Measurements from ENCODE around the gene TPSG1. TPM values are rescaled to one million over a fixed set of nuclear protein-coding genes. Genes with fewer than 3 reads are reported as not detected.
"Not testable (repeated sequence)": the region's sequence is repeated elsewhere in the genome, so short reads cannot be mapped to it uniquely, and the experiment has no call there.

The TPSG1 gene
- total RNA-seq, 3 donors from 2014 or later (not counting 1 experiment from before 2014, with no cell fraction given): 0.40 TPM; not detected in 2

- H3K36me3 ChIP-seq (ENCODE audit: control insufficient read depth, insufficient read depth, low read length); H3K27me3 Mint-ChIP-seq (ENCODE audit: low read depth in 2 of 2); H3K4me3 Mint-ChIP-seq; H3K9me3 ChIP-seq (ENCODE audit: control insufficient read depth, insufficient read depth, low read length); H3K36me3 Mint-ChIP-seq; intact Hi-C loops (cut with micrococcal nuclease); H3K9me3 Mint-ChIP-seq; DNase-seq; H3K4me1 Mint-ChIP-seq; H3K4me3 ChIP-seq (ENCODE audit: low read length); H3K27me3 ChIP-seq (ENCODE audit: control insufficient read depth, insufficient read depth, low read length); H3K27ac Mint-ChIP-seq; H3K27ac ChIP-seq (ENCODE audit: low read length): not testable (repeated sequence)
- H3K4me1 ChIP-seq (ENCODE audit: control insufficient read depth, insufficient read depth, low read length): peaks cover 20% of the 10 kb centered on the region
- no CpG with 5 or more reads among the region's 43 CpGs for WGBS (ENCODE audit: insufficient coverage)
- peak; percentile 75 to 89 (median 82) for ATAC-seq
These were observed 24.1 kb upstream of the TPSG1 start for GRCh38 chr16:1249031-1249755.

- H3K27me3 ChIP-seq (ENCODE audit: control insufficient read depth, insufficient read depth, low read length); H3K36me3 Mint-ChIP-seq; H3K36me3 ChIP-seq (ENCODE audit: control insufficient read depth, insufficient read depth, low read length); ATAC-seq; H3K4me1 Mint-ChIP-seq; H3K27ac Mint-ChIP-seq; intact Hi-C loops (cut with micrococcal nuclease); H3K9me3 ChIP-seq (ENCODE audit: control insufficient read depth, insufficient read depth, low read length); H3K9me3 Mint-ChIP-seq; H3K4me3 Mint-ChIP-seq; H3K27me3 Mint-ChIP-seq (ENCODE audit: low read depth in 2 of 2); DNase-seq; H3K27ac ChIP-seq (ENCODE audit: low read length); H3K4me3 ChIP-seq (ENCODE audit: low read length): not testable (repeated sequence)
- H3K4me1 ChIP-seq (ENCODE audit: control insufficient read depth, insufficient read depth, low read length): peaks cover 23% of the 10 kb centered on the region
- WGBS (ENCODE audit: insufficient coverage): 87% methylated on average over 14 of the region's 14 CpGs
These were observed 23.0 kb upstream of the TPSG1 start for GRCh38 chr16:1247903-1248537.

- peaks cover 8 to 9% of the 10 kb centered on the region in 2 donors for H3K4me1 Mint-ChIP-seq
These were observed 20.5 kb upstream of the TPSG1 start for GRCh38 chr16:1245452-1246020.

GRCh38 chr16:1244881-1245280, 19.8 kb upstream of the TPSG1 start:
- Mint-ChIP-seq H3K27me3 (ENCODE audit: low read depth in 2 of 2) (no peaks in the 10 kb centered on the region), H3K9me3 (no peaks in the 10 kb centered on the region), H3K27ac (peak overlapping the region; percentile 31 to 87), H3K4me3 (no peak overlapping the region), H3K36me3 (no peaks in the 10 kb centered on the region), H3K4me1 (peaks cover 8 to 9% of the 10 kb centered on the region in 2 donors)
- no peaks in the 10 kb centered on the region for H3K9me3 ChIP-seq (ENCODE audit: control insufficient read depth, insufficient read depth, low read length)
- 46% methylated on average over 11 of the region's 12 CpGs for WGBS (ENCODE audit: insufficient coverage)
- H3K36me3 ChIP-seq (ENCODE audit: control insufficient read depth, insufficient read depth, low read length): no peaks in the 10 kb centered on the region
- H3K4me3 ChIP-seq (ENCODE audit: low read length): no peak overlapping the region
- intact Hi-C loops (cut with micrococcal nuclease): no loop called here
- no peaks in the 10 kb centered on the region for H3K27me3 ChIP-seq (ENCODE audit: control insufficient read depth, insufficient read depth, low read length)
- ATAC-seq (peak; percentile 75 to 85 (median 83)), DNase-seq (peak; percentile 37 to 62)
- H3K27ac ChIP-seq (ENCODE audit: low read length): no peak overlapping the region
- peaks cover 23% of the 10 kb centered on the region for H3K4me1 ChIP-seq (ENCODE audit: control insufficient read depth, insufficient read depth, low read length)
- TF ChIP-seq CTCF (IDR thresholded peaks at IDR 0.05): no peak

More at GRCh38 chr16:1245452-1246020, 20.5 kb upstream of the TPSG1 start:
- H3K4me3 ChIP-seq (ENCODE audit: low read length): no peak overlapping the region
- H3K27ac Mint-ChIP-seq: peak overlapping the region; percentile 31 to 87
- no peak for TF ChIP-seq CTCF (IDR thresholded peaks at IDR 0.05)
- no peaks in the 10 kb centered on the region for H3K27me3 ChIP-seq (ENCODE audit: control insufficient read depth, insufficient read depth, low read length)
- intact Hi-C loops (cut with micrococcal nuclease): no loop called here
- H3K4me1 ChIP-seq (ENCODE audit: control insufficient read depth, insufficient read depth, low read length): peaks cover 23% of the 10 kb centered on the region
- peak overlapping the region; percentile 32 for H3K4me3 Mint-ChIP-seq
- H3K27me3 Mint-ChIP-seq (ENCODE audit: low read depth in 2 of 2): no peaks in the 10 kb centered on the region
- 18% methylated on average over 21 of the region's 22 CpGs for WGBS (ENCODE audit: insufficient coverage)
- H3K9me3 ChIP-seq (ENCODE audit: control insufficient read depth, insufficient read depth, low read length): no peaks in the 10 kb centered on the region
- H3K36me3 Mint-ChIP-seq: no peaks in the 10 kb centered on the region
- no peaks in the 10 kb centered on the region for H3K9me3 Mint-ChIP-seq
- H3K27ac ChIP-seq (ENCODE audit: low read length): no peak overlapping the region
- no peaks in the 10 kb centered on the region for H3K36me3 ChIP-seq (ENCODE audit: control insufficient read depth, insufficient read depth, low read length)
- no peak for DNase-seq
- ATAC-seq: no peak

GRCh38 chr16:1243907-1244850, 19.1 kb upstream of the TPSG1 start:
- peak overlapping the region in 1 of 2 donors; percentile 87 for H3K27ac Mint-ChIP-seq
- H3K9me3 ChIP-seq (ENCODE audit: control insufficient read depth, insufficient read depth, low read length); H3K4me3 Mint-ChIP-seq; DNase-seq; intact Hi-C loops (cut with micrococcal nuclease); H3K4me1 Mint-ChIP-seq; H3K27me3 Mint-ChIP-seq (ENCODE audit: low read depth in 2 of 2); H3K27me3 ChIP-seq (ENCODE audit: control insufficient read depth, insufficient read depth, low read length); H3K36me3 ChIP-seq (ENCODE audit: control insufficient read depth, insufficient read depth, low read length); H3K9me3 Mint-ChIP-seq; H3K27ac ChIP-seq (ENCODE audit: low read length); H3K36me3 Mint-ChIP-seq; H3K4me3 ChIP-seq (ENCODE audit: low read length): not testable (repeated sequence)
- WGBS (ENCODE audit: insufficient coverage): 71% methylated on average over 23 of the region's 32 CpGs
- H3K4me1 ChIP-seq (ENCODE audit: control insufficient read depth, insufficient read depth, low read length): peaks cover 23% of the 10 kb centered on the region
- peak in 1 of 3 donors; percentile 3 for ATAC-seq

- H3K4me3 Mint-ChIP-seq; H3K4me3 ChIP-seq (ENCODE audit: low read length); ATAC-seq; DNase-seq; H3K9me3 Mint-ChIP-seq; H3K27me3 Mint-ChIP-seq (ENCODE audit: low read depth in 2 of 2); H3K9me3 ChIP-seq (ENCODE audit: control insufficient read depth, insufficient read depth, low read length); H3K27me3 ChIP-seq (ENCODE audit: control insufficient read depth, insufficient read depth, low read length); H3K36me3 ChIP-seq (ENCODE audit: control insufficient read depth, insufficient read depth, low read length); intact Hi-C loops (cut with micrococcal nuclease); H3K27ac Mint-ChIP-seq; H3K27ac ChIP-seq (ENCODE audit: low read length); H3K4me1 Mint-ChIP-seq; H3K36me3 Mint-ChIP-seq: not testable (repeated sequence)
- WGBS (ENCODE audit: insufficient coverage): 76% methylated on average over 6 of the region's 11 CpGs
- H3K4me1 ChIP-seq (ENCODE audit: control insufficient read depth, insufficient read depth, low read length): peaks cover 23% of the 10 kb centered on the region
These were observed 18.3 kb upstream of the TPSG1 start for GRCh38 chr16:1243363-1243762.

All from natural killer cell (primary cell).